ENCODE data around the gene KLF9. TPM values are rescaled to one million over a fixed set of nuclear protein-coding genes. Genes with fewer than 3 reads are reported as not detected.

The KLF9 gene
- total RNA-seq (100 to 1,000 TPM; 132 to 135 TPM), total RNA-seq (35.2 to 322 (median 63.2) reads per million in 172 experiments)
- polyA plus RNA-seq (2013, experiment 1 of 2) = 31.1 TPM
- 42.5 TPM for polyA plus RNA-seq (2013, experiment 2 of 2)

- Mint-ChIP-seq H3K4me3 (peak within 1 kb of the TSS; percentile 98), H3K27ac (peak within 1 kb of the TSS; percentile 100), H3K36me3 (ENCODE audit: low read depth) (peaks cover 33% of the 10 kb centered on the region), H3K4me1 (ENCODE audit: low read depth) (peaks cover 60% of the 10 kb centered on the region), H3K9me3 (no peaks in the 10 kb centered on the region), H3K27me3 (no peaks in the 10 kb centered on the region)
- DNase-seq (peak; percentile 81 to 98 (median 86)), ATAC-seq (ENCODE audit: poor library complexity) (peak; percentile 80)
- H3K4me1 ChIP-seq (ENCODE audit: insufficient read depth, low read length) = peaks cover 46% of the 10 kb centered on the region
- intact Hi-C loops (cut with DNase I, micrococcal nuclease) = loop anchor here (1.0 to 10.0 kb wide), 8 partner anchors 16 to 1951 kb away; partner anchors contain the start of genes ZFAND5 (in 2 of the 2), CEMIP2 (in 1 of the 2) and SMC5 (in 1 of the 2)
- no peak for TF ChIP-seq CTCF (IDR thresholded peaks at IDR 0.05)
- H3K36me3 ChIP-seq (ENCODE audit: insufficient read depth, low read length) = no peaks in the 10 kb centered on the region
- no peaks in the 10 kb centered on the region for H3K9me3 ChIP-seq (ENCODE audit: control insufficient read depth in 1 of 2, insufficient read depth in 1 of 2, low read length in 2 of 2)
- no peaks in the 10 kb centered on the region for H3K27me3 ChIP-seq (ENCODE audit: control insufficient read depth in 1 of 2, insufficient read depth in 2 of 2, low read length in 2 of 2)
- CTCF ChIA-PET = interaction anchor here (0.8 to 1.1 kb wide), 2 partner anchors 43 to 189 kb away, joined by 3 to 4 read pairs; no protein-coding TSS in a partner anchor
- H3K27ac ChIP-seq (ENCODE audit: low read depth in 1 of 2, low read length in 2 of 2) = peak within 1 kb of the TSS; percentile 97 to 99
- H3K4me3 ChIP-seq (ENCODE audit: low read length) = peak within 1 kb of the TSS; percentile 93
- POLR2A ChIA-PET = interaction anchor here (0.5 to 5.8 kb wide), 21 partner anchors 11 to 1951 kb away, joined by 3 to 91 read pairs (median 4); partner anchors contain the start of genes ABHD17B, C9orf85, CEMIP2 and SMC5
Observed at GRCh38 chr9:70413799-70414775, at the start of gene KLF9. Gene KLF9, minus strand, starts transcription at chr9:70414657. Its CDS starts 1,294 bp downstream, at chr9:70413363.

GRCh38 chr9:70463877-70464276, 49.4 kb upstream of the KLF9 start:
- peaks cover 15% of the 10 kb centered on the region for H3K4me1 Mint-ChIP-seq (ENCODE audit: low read depth)

More at GRCh38 chr9:70463877-70464276, 49.4 kb upstream of the KLF9 start:
- DNase-seq = no peak
- Mint-ChIP-seq H3K9me3 (no peaks in the 10 kb centered on the region), H3K36me3 (ENCODE audit: low read depth) (no peaks in the 10 kb centered on the region), H3K27ac (no peak overlapping the region), H3K27me3 (no peaks in the 10 kb centered on the region), H3K4me3 (no peak overlapping the region)
- Histone ChIP-seq H3K4me3 (ENCODE audit: low read length) (no peak overlapping the region), H3K27me3 (ENCODE audit: control insufficient read depth in 1 of 2, insufficient read depth in 2 of 2, low read length in 2 of 2) (no peaks in the 10 kb centered on the region), H3K36me3 (ENCODE audit: insufficient read depth, low read length) (no peaks in the 10 kb centered on the region), H3K9me3 (ENCODE audit: control insufficient read depth in 1 of 2, insufficient read depth in 1 of 2, low read length in 2 of 2) (no peaks in the 10 kb centered on the region), H3K27ac (ENCODE audit: low read depth in 1 of 2, low read length in 2 of 2) (no peak overlapping the region), H3K4me1 (ENCODE audit: insufficient read depth, low read length) (no peaks in the 10 kb centered on the region)
- intact Hi-C loops (cut with DNase I, micrococcal nuclease) = loop anchor here in 1 of 2 experiments (5.0 kb wide), 1 partner anchor 37 kb away; no protein-coding TSS in a partner anchor
- ChIA-PET CTCF (no interaction called here), POLR2A (no interaction called here)
- no peak for TF ChIP-seq CTCF (IDR thresholded peaks at IDR 0.05)
- no peak for ATAC-seq (ENCODE audit: poor library complexity)
